HG02943 (cell line): ENCODE data around the gene GCLC.

ENCODE experiments used
- ATAC-seq: cut with Tn5 transposase; IDR thresholded peaks from one replicate; pipeline ENCODE4 v1.9.1; 2021; ENCODE audit warnings: mild to moderate bottlenecking, low read depth, moderate library complexity; ENCODE audit not compliant: unreplicated experiment

Gene GCLC

DNA sequence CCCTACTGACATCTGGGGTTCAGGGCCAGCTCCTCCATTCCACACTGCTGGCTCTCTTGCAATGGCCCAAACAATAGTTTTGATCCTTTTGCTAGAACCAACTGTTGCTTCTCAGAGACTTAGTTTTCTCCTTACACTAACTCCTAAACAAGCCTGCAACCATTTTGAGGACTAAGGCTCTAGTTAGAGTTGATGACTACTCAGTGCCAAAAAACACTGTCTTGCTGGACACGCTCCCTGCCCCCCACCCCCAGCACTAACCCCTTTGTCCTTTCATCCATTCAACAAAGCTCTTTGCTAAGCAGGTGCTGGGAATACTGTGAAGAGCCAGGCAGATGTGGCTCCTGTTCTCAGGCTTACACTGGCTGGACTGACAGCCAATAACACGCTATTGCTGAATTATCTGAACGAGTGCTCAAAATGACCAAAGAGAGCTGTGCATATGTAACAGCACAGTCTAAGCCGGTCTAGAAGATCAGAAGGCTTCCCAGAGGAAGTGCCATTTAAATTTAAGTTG lies 17.6 kb downstream of the GCLC start:
- ATAC-seq = no peak

DNA sequence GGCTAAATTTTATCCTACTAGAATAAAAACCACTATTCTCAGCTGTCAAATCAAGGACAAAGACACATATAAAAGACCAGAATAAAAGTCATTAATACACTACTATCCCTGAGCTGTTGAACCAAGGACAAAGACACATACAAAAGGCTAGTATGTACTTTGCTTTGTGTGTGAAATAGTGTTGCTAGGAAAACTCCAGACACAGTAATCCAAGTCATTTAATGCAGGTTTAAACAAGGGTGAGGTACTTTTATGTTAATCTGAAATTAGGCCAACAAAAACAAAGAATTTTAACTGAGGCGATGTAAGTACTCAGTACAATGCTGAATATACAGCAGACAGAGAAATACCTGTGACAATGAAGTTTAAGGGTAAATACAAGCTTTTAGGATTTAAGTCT lies 18.9 kb downstream of the GCLC start:
- no peak for ATAC-seq

DNA sequence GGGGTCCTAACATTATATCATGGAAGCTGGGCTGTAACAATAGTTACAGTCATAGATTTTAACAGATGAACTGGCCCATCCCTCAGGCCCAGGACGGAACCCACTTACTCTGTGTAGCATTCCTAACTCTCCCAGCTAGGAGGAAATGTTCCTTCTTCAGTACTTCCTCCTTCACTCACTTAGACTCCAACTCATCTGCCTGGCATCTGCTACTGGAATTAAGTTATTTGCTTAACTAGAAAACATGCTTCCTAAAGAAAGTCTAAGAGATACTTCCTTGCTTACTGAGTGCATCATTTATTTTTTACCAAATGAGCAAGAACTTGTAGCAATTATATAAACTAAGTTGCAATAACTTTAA lies 20.5 kb downstream of the GCLC start:
- no peak for ATAC-seq

DNA sequence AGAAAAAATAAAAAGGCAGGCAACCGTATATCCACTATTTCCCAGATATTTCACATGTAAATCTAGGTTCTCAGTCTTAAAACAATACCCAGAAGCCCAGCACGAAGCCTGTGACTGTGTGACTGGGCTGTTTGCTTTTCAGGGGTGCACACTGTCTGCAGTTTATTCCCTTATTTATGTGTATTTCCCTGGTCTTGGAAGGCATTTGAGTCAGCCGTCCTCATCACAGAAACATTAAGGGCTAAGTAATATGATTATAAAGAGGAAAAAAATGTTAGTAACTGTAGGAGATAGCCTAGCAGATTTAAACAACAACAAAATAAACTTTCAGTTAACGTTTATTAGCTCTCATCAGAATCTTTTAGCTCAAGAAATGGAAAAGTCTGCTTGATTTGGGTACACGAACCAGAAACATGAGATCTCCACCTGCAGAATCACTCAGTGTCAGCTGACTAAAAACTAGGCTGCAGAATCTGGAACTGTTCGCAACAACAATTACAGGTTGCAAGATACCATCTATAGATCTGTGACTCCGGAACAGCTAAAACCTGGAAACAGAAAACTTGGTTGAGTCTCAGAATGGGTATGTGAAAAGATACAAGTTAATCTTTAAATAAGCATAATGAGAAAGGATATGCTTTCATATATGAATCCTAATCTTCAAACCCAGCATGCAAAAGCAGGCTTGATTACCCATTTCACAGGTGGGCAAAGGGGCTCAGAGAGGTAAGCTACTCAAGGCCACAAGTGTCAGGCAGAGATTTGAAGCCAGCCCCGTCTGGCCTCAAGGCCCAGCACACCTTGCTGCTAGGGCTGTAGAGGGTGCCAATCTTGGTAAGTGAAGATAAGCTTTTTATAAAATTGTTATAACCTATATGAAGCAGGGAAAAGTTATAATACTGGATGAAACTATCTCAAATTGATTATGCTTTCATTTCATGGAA lies 21.1 kb downstream of the GCLC start:
- ATAC-seq = no peak

DNA sequence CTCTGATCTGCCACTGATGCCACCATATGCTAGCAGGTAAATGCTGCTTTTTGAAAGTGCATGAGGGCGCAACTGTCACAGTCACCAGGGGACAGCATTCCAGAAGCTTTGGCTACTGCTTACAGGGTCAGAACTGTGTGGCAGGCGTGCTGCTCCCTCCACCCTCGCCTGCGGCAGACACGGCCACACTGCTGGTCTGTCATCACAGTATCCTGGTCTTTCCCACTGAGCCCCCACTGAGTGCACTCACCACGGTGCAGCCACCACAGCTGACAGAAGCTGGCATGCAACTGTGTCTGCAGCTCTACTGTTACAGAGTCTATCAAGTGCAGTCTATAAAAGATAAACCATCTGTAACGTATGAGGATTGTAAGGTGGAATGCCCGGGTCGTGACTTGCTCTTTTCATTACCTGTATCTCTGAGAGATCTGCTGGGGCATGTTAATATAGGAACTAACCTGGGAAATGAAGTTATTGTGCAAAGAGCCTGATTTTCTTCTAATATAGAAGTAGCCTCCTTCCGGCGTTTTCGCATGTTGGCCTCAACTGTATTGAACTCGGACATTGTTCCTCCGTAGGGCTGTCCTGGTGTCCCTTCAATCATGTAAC lies 24.5 kb downstream of the GCLC start:
- no peak for ATAC-seq

DNA sequence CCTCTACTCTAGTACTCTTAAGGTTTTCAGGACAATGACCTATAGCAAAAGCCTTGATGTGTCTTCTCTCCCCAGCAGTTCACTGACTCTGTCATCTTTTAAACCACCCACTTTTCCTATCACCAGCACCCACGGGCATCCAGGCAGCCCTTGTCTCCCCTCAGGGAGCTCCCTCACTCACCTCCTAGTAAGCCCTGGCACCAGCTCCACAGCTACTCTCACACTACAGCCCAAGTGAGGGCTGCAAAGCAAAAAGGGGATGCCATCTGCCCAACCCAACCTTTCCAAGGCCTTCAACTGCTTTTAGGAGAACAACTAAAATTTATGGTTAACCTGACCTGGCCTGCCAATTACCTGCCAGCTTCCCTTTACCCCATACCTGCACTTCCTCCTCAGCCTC lies 26.0 kb downstream of the GCLC start:
- ATAC-seq = no peak

DNA sequence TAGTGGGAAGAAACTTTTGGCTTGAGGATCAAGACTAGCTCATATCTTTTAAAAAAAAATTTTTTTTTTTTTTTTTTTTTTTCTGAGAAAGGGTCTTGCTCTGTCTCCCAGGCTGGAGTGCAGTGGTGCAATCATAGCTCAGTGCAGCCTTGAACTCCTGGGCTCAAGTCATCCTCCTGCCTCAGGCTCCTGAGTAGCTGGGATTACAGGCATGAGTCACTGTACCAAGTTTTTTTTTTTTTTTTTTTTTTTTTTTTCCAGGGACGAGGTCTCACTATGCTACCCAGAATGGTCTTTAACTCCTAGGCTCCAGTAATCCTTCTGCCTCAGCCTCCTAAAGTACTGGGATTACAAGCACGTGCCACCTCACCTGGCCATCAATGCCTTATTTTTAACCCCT lies 27.9 kb downstream of the GCLC start:
- no peak for ATAC-seq

DNA sequence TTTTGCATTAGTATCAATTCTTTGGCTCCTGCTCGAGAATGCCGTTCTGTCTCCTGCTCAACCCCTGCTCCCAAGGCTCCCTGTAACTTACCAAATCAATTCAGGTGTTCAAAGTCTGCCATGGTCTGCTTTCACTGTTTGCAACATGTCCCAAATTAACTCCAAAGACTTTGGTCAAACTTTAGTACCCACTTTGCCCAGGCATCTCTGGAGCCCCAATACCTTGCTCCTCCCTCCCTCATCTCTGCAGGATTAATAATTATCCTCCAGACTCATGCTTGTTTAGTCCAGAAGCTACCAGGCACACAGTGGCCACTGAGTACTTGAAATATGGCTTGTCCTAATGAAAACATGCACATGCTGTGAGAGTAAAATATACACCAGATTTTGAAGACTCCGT lies 30.2 kb downstream of the GCLC start:
- no peak for ATAC-seq

DNA sequence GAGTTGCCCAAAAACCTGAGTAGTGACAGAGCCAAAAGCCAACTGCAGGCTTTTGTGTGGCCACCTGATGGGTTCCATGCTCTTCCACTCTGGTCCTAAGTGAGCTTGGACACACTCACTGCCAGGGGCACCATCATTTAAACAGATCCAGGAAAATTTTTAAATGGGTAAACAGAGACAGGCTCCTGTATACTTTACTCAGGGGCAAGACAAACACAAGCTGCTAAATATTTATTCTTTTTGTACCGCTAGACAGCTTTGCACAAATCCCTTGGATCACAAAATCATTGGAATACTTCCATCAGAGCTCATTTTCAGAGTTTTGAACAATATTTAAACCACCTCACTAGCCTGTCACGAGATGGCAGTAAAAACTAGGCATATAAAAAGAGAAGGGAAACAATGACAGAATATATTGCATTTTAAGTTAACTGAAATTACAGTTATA lies 31.4 kb downstream of the GCLC start:
- ATAC-seq = no peak

DNA sequence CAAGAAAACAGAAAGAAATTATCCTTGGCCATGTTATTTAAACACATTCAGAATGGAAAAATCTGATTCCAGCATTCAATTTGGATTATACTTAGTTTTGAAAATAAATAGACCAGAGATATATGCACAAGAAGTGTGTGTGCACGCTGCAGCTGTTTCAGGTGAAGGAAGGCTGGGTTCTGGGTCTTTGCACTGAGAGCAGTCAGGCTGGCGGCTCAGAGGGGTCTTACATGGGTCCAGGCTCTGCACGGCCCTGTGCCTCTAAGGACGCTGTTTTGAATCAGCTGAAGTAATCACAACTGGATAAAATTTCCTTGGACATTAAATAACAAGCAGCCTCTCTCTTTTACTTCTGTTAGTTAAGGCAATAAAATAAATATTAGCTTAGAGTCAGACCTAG lies 31.8 kb downstream of the GCLC start:
- no peak for ATAC-seq

DNA sequence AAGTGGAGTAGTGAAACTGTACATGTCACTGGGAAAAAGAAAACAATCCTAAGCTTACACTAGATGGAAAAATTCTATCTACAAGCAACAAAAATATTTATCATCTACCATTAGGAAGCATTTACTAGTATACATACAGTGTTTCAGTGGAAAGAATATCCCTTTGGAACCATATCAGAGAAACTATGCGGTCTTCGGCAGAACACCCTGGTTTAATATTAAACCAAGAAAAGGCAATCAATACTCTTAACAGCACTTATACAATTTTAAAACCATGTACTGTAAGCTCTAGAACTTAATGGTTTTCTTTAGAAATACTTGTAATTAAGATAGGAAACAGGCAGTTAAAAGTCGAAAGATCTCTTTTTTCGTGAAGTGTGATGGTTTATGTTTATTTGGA lies 32.3 kb downstream of the GCLC start:
- no peak for ATAC-seq

DNA sequence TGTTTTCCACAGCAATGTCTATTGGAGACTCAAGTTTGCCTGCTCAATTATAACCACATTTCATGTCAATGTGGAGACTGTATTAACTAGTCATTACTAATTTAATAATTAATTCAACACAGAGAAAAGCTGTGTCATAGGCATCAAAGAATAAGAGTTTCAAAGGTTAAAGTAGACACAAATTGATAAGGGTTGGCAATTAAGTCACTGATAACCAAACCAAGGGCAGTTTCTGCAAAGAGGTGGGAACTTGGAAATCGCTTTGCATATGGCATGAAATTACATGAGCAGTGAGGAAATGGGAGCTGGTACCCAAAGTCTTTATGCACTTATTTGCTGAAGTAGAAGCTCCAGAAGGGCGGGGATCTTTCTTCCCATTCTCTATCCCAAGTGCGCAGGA lies 34.2 kb downstream of the GCLC start:
- no peak for ATAC-seq

DNA sequence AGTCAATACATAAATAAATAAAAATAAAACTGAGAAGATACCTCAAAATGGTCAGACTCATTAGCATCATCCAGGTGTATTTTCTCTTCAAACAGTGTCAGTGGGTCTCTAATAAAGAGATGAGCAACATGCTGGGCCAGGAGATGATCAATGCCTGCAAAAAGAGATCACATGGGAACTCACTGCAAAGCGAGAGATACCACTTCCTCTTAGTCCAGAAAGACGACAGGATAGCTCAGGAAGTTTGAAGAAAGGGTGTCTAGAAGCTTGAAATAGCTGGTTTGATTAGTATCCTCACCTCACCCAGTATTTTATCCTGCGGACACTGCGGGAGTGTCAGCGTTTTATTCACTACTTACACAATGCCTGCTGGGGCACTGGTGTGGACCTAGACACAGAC lies 38.0 kb downstream of the GCLC start:
- no peak for ATAC-seq

DNA sequence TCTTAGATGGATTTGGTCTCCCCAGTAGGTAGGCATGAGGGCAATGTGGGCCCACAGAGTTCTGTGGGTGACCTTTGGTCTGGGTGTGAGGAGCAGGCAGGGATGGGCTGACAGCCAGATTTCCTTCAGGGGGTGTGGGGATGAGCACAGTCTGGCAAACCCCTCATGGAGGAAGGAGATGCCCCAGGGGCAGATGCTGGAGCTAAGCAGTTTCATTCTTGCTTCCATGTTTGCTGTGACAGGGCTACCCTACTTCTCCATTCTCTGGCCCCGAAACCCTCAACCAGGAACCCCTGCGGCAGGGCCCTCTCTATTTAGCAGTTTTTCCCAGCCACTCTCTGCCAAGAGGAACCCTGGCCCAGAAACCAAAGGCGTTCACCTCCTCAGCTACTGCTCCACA lies 40.4 kb downstream of the GCLC start:
- no peak for ATAC-seq

DNA sequence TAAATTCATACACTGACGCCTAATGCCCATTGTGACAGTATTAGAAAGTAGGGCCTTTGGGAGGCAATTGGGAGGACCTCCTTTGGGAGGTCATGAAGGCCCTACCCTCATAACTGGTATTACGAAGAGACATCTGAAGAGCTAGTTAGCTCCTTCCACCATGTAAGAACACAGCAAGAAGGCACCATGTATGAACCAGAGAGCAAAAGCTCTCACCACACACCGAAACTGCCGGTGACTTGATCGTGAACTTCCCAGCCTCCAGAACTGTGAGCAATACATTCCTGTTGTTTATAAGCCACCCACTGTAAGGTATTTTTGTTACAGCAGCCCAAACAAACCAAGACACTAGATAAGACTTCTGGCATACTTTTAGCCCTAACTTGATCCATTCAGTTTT lies 41.8 kb downstream of the GCLC start:
- no peak for ATAC-seq

DNA sequence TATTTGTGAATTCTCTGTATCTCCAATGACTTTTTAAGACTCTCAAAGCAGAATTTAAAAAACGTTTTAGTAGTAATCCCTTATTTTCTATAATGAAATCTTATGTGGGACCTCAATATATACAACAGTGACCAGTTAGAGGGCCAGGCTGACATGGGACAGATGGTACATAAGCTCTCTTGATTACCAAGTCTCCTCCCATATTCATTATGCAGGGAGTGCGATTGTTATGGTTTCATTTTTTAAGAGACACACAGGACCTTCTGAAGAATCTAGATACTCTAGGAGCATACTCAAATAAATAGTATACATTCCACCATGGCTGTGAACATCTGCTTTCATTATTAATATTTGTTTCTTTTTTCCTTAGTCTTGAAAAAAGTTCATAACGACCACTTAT lies 43.5 kb downstream of the GCLC start:
- ATAC-seq = no peak

DNA sequence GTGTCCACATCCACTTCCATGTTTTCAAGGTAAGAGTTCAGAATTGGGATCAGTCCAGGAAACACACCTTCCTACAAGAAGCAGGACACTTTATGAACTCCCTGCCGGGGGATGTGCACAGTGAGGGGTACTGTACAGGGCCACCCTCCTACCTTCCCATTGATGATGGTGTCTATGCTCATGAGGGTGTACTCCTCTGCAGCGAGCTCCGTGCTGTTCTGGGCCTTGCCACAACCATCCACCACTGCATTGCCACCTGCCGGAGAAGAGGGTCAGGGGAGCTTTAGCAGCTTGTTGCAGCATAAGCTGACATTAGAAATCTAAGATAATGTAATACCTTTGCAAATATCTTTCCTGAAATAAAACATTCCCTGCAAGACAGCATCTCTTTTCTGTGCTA lies 44.8 kb downstream of the GCLC start:
- ATAC-seq = no peak

DNA sequence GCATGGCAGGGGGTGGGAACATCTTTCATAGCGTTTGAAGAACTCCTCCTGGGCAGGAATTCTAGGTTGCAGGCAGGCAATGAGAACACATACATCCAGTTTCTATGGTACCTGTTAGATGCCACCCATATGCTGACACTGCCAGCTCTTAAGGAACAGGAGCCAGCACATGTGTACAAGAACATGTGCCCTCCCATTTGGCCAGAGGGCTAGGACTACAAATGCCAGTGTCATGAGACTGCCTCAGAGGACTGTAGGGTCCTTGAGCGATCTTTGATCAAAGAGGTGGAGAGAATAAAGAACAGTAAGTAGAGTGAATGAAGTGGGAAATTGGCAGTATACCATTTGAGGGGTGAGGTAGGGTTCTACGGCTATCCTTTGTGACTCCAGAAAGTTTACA lies 45.8 kb downstream of the GCLC start:
- ATAC-seq = no peak

DNA sequence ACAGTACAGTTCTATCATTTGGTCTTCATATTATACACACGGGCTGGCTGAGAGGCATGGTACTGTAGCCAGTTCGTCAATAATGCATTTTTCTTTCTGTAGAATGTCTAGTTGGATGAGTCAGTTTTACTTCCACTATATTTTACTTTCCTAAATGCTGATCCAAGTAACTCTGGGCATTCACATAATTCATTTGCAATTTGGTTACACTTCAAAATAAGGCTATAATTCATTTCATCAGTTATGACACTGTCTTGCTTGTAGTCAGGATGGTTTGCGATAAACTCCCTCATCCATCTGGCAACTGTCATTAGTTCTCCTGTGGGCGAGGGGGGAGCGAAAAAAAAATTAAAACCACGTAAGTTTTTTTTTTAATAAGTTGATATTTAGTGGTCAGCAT lies 46.3 kb downstream of the GCLC start:
- ATAC-seq = no peak

DNA sequence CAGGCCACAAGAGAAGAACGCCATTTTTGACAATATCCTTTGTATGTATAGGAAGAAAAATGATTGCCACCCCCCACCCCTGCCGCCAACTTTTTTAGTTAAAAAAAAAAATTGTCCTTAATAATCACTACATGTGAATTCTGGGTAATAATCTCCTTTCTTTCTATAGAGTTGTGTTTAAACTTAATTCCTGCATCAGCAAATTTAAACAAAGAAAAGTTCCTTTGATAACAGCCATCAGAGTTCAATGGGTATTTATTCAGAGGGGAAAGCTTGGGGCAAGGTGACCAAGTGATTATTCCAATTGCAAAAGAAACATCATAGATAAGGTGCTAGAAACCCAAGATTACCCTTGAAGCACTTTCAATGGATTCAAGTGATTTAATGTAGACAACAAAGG lies 47.0 kb downstream of the GCLC start:
- no peak for ATAC-seq

DNA sequence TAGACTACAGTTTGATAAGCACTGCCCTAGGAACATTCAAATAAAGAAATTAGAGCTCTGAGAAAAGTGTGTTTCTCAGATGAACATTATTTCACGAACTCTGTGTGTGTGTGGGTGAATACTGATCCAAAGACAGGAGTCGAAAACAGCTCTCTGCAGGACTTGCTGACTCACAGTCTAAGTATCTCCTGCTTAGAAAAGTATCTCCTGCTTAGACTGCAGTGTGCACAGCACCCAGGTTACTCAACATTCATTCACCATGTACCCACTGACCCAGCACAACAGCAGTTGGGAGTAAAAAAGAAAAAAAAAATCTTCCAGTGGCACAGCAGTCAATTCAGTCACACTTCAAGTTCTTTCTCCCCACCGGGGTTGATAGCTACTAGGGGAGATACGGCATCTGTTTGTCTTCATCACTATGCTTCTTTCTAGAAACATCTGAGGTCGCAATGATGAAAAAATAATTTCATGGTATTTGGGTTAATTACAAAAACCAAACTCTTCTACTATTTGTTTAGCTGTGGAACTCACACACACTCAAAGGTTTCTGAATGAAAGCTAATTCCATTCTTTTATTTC lies 48.0 kb downstream of the GCLC start:
- ATAC-seq = no peak
